CD4-positive, alpha-beta T cell treated with Interleukin-4 for 4 hours (primary cell): ENCODE measurements around the gene CORO2A.
"Not testable (repeated sequence)": the region's sequence is repeated elsewhere in the genome, so short reads cannot be mapped to it uniquely, and the experiment has no call there.

Experiments
- DNase-seq: peaks from one replicate; pipeline ENCODE4 v3.0.0-alpha.2; 2020

The CORO2A gene

GRCh38 chr9:98101868-98102273 lies 90.6 kb downstream of the CORO2A start:
- peak; percentile 97 for DNase-seq

DNA sequence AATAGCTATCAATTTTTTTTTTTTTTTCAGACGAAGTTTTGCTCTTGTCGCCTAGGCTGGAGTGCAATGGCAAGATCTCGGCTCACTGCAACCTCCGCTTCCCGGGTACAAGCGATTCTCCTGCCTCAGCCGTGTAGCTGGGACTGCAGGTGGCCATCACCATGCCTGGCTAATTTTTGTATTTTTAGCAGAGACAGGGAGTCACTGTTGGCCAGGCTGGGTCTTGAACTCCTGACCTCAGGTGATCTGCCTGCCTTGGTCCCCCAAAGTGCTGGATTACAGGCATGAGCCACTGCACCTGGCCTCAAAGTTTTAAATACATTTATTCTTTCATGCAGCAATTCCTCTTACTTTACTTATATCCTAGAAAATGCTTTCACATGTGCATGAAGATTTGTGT lies 91.0 kb downstream of the CORO2A start:
- DNase-seq: no peak

- no peak for DNase-seq
Observed at GRCh38 chr9:98100456-98100855, 92.0 kb downstream of the CORO2A start.

- DNase-seq: peak; percentile 52
Observed at GRCh38 chr9:98099898-98100297, 92.5 kb downstream of the CORO2A start.

DNA sequence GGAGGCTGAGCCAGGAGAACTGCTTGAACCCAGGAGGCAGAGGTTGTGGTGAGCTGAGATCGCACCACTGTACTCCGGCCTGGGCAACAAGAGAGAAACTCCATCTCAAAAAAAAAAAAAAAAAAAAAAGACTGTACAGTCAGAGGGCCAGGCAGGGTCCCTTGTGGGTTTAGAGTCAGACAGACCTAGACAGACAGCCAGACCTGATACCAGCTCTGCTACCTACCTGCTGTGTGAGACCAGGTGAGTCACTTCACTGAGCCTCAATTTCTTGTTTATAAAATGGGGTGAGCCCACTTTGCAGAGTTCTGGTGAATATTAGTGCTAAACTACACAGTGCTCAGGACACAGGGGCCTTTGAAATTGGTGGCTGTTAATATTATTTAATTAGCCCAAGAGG lies 93.1 kb downstream of the CORO2A start:
- peak; percentile 88 for DNase-seq

- peak; percentile 85 for DNase-seq
Observed at GRCh38 chr9:98097836-98098235, 94.6 kb downstream of the CORO2A start.

GRCh38 chr9:98096091-98096490 lies 96.3 kb downstream of the CORO2A start:
- no peak for DNase-seq

GRCh38 chr9:98095401-98095800 lies 97.0 kb downstream of the CORO2A start:
- no peak for DNase-seq

GRCh38 chr9:98094851-98095250 lies 97.6 kb downstream of the CORO2A start:
- DNase-seq: no peak

GRCh38 chr9:98094316-98094715 lies 98.1 kb downstream of the CORO2A start:
- DNase-seq: no peak

GRCh38 chr9:98092613-98092931 lies 99.9 kb downstream of the CORO2A start:
- DNase-seq: no peak

DNA sequence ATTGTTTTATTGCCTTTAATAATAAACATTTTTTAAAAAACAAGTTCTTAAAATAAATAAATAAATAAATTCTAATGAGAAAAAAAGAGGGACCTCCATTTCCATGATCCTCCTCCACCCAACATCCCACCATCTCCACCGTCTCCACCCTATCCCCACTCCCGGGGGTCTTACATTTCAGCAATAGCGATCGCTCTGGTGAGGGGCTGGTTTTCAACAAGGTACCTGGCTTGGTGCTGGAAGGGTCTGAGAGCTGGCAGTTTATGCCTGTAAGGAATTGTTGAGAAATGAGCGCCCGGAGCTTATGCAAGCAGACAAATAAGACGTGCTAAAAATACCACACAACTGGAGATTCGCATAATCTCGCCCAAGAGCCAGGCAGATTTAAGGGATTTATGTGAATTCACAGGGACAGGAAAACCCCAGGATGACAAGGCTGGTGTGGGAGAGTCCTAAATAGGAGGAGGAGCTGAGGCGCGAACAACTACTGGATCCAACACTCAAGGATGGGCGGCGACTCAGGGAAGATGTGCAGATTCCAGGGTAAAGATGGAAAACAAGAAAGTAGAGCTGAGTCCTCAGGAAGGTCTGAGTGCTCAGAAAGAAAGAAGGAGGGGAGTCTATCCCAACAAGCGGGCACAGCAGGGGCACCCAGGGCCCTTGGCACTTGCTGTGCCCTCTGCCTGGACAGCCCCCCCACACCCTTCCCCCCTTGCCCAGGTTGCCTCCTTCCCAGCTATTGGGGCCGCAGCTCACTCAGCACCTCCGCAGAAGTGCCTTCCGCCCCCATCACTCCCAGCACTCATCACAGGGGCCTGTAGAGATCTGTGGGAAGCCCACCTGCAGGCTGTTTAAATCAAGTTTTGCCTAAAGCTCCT lies 100.5 kb downstream of the CORO2A start:
- DNase-seq: no peak

GRCh38 chr9:98090674-98091073 lies 101.8 kb downstream of the CORO2A start:
- not testable (repeated sequence) for DNase-seq

DNA sequence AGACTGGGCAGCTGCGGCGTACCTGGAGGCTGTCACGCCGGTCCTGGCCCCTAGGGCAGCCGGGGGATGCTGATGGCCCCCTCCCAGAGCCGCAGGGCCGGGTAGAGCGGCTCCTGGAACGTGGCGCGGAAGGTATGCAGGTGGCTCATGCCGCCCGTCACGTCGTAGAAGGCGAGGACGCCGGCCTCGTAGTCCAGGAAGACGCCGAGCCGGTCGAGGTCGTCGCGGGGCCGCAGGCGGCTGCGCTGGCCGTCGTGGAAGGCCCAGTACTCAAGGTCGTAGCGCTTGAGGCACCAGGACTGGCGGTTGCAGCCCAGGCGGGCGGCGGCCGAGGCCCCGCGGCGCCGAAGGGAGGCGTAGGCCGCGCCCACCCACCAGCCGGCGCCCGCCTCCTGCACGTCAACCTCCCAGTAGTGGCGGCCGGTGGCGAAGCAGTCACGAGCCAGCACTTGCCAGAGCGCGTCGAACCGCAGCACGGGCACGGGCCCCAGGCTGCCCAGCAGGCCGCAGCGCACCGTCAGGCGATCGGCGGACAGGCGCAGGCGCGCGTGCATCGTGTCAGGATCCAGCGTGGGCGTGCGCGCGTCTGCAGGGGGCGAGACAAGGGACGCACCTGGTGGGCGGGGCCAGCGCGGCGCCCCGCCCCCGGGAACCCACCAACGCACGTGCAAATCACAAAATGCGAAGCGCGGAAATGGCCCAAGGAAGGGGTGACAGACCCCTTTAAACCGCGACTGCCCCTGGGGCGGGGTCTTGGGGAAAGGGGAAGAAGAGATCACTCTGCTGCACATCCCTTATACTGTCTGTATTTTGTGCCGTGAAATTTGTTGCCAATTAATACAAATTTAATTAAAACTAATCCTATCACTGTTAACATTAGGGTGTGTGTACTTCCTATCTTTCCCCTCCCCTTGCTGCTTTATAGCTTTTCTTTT lies 104.8 kb downstream of the CORO2A start:
- DNase-seq: peak; percentile 46

- no peak for DNase-seq
Observed at GRCh38 chr9:98086461-98086860, 106.0 kb downstream of the CORO2A start.

DNA sequence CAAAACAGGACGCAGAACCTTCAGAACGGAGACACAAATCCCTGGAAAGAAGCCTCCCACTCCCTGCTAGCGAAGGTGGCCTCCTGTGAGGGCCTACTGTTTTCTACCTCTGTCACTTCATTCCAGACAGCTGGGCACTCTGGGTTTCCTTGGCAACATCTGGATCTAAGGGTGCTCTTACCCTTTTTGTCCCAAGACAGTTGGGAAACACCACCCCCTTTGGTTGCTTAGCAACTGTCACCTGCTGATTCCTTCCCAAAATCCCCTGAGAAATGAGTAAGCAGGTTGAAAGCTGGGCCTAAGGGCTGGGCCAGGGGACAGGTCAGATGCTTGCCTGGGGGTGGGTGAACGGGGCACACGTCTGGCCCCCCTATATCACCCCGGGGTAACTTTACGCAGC lies 106.5 kb downstream of the CORO2A start:
- no peak for DNase-seq

DNA sequence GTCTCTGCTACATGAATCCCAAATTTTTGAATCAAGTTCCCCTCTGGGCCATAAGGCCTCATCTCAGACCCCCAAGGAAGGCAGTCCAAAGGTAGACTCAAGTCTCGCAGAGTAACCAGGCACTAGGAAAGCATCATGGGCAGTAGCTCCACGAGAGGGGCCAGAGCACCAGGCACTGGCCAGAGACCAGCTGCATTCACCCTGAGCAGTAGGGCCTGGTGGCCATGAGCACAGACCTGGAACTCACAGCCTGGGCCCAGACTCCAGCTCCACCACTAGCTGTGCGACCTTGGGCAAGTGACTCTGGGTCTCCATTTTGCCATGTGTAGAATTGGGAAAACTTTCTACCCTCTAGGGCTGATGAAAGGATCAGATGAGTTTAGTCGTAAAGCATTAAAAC lies 107.4 kb downstream of the CORO2A start:
- DNase-seq: no peak

DNA sequence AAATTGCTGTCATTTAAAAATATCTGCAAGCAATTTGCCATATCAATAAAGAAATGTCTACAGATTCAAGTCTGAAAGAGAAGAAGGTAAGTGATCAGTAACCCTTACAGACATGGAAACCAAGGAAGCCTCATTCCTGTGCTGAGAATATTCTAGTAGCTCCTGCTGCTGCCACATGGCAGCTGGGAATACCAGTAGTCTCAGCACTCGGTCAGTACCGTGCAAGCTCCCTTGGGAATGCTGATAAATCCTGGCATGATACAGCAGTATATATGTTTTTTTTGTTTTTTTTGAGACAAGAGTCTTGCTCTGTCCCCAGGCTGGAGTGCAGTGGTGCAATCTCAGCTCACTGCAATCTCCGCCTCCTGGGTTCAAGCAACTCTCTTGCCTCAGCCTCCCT lies 108.0 kb downstream of the CORO2A start:
- DNase-seq: no peak

- no peak for DNase-seq
Observed at GRCh38 chr9:98083566-98084183, 108.8 kb downstream of the CORO2A start.

- DNase-seq: no peak
Observed at GRCh38 chr9:98083061-98083501, 109.4 kb downstream of the CORO2A start.

- DNase-seq: no peak
Observed at GRCh38 chr9:98081477-98082219, 110.8 kb downstream of the CORO2A start.

GRCh38 chr9:98080780-98081179 lies 111.7 kb downstream of the CORO2A start:
- DNase-seq: no peak

DNA sequence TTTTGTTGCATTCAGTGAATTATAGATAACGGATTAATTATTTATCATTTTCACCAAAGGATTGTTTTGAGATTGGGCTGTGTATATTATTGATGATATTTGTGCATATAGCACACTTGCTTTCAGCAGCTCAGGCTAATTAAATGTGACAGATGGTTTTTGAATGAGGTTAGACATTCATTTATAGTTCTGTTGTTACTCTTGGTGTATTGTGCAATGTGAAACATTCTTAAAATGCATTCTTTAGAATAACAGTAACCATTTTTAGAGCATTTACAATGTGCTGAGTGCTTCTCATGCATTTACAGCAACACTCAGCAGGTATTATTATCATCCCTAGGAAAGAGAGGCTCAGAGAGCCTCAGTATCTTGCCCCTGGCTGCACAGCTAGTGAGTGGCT lies 112.1 kb downstream of the CORO2A start:
- no peak for DNase-seq
